GM18951 (cell line): ENCODE results near the gene TRIM7.
"Not testable (repeated sequence)": the region's sequence is repeated elsewhere in the genome, so short reads cannot be mapped to it uniquely, and the experiment has no call there.

Experiments used
- POLR2A ChIP-seq: IDR thresholded peaks from 4 replicates; pipeline ENCODE4 v1.6.1; 2011; ENCODE audit warnings: mild to moderate bottlenecking; ENCODE audit not compliant: insufficient read length, insufficient read depth; ENCODE audit errors: extremely low read depth
- in situ Hi-C: fragments of 300-500 bp; cut with MboI; formaldehyde crosslinking; loops from one replicate; pipeline ENCODE4 v1.12.0; 2022; ENCODE audit warnings: low sequenced_read_pairs, mixed read lengths, inconsistent platforms; ENCODE audit not compliant: unreplicated experiment

Gene TRIM7

DNA sequence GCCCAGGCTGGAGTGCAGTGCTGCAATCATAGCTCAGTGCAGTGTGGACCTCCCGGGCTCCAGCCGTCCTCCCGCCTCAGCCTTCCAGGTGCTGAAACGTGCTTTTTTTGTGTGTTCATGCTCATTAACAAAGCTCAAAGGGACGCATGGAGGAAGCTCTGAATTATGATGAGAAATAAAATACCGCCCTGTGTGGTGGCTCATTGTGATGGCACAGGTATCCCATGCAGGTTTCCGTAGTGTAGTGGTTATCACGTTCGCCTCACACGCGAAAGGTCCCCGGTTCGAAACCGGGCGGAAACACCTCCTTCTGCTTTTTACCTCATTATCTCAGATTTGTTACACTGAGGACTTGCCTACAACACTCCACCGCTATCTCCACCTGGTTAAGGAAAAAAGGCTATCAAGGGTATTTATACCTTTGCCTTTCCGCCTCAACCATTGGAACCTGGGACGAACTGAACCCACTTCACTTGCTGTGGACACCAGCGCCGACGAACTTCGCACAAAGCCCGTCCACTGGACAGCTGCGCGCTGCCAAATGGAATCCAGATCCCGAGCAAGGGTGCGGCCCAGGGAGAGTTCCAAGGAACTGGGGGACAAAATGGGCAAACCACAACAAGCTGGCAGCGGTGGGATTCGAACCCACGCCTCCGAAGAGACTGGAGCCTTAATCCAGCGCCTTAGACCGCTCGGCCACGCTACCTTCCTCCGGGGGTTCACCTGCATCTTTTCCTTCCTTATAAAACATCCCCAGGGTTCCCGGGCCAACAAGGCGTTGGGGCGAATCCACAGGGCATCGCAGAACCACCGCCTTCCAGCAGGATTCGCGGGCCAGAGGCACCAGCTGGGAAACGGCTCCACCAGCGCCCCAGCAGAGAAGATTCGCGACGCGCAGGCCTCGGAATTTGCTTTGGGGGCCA lies 31.3 kb downstream of the TRIM7 start:
- TF ChIP-seq POLR2A = no peak
- in situ Hi-C loops = no loop called here

- TF ChIP-seq POLR2A = no peak
- in situ Hi-C loops = no loop called here
Measured at GRCh38 chr5:181173027-181173419, 32.0 kb downstream of the TRIM7 start.

- in situ Hi-C loops = no loop called here
- TF ChIP-seq POLR2A = no peak
Measured at GRCh38 chr5:181171782-181172181, 33.2 kb downstream of the TRIM7 start.

GRCh38 chr5:181170996-181171395 lies 34.0 kb downstream of the TRIM7 start:
- TF ChIP-seq POLR2A = no peak
- in situ Hi-C loops = no loop called here

GRCh38 chr5:181170237-181170825 lies 34.7 kb downstream of the TRIM7 start:
- in situ Hi-C loops = no loop called here
- TF ChIP-seq POLR2A = no peak

DNA sequence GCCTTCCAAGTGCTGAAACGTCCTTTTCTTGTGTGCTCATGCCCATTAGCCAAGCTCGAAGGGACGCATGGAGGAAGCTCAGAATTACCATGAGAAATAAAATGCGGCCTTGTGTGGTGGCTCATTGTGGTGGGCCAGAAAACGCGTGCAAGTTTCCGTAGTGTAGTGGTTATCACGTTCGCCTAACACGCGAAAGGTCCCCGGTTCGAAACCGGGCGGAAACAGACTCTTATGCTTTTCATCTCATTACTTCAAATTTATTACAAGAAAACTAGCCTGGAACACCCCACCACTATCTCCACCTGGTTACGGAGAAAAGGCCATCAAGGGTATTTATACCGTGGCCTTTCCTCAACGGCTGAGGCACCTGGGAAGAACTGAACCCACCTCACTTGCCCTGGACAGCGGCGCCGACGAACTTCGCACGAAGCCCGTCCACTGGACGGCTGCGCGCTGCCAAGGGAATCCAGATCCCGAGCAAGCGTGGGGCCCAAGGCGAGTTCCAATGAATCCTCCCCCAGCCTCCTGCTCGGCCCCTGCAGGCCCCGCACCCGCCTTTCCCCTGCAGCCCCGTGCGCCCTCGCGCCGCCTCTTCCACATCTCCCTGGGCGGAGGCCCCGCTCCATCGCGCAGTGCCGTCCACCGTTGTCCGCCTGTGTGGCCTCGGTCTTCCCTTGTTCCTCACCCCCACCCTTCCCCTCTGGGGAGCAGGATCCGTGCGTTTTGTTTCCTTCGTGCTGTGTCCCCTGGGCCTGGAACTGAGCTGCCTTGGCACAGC lies 35.3 kb downstream of the TRIM7 start:
- in situ Hi-C loops = not testable (repeated sequence)

DNA sequence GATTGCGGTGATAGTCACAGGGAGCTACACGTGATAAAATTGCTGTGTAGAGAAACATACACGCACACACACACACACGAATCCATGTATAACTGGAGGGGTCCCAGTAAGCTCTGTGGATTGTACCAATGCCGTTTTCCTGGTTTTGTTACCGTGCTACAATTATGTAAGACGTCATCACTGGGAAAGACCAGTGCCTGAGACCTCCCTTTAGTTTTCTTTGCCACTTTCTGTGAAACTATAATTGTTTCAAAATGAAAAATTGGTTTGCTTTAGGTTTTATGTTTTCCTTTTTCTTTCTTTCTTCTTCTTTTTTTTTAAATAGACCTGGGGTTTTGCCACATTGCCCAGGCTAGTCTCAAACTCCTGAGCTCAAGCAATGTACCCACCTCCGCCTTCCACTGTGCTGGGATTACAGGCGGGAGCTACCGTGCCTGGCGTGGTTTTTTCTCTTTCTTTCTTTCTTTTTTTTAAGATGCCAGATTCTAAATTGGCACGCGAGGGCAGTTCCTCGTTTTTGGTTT lies 36.3 kb downstream of the TRIM7 start:
- in situ Hi-C loops = no loop called here
- no peak for TF ChIP-seq POLR2A

- no peak for TF ChIP-seq POLR2A
- in situ Hi-C loops = no loop called here
Measured at GRCh38 chr5:181167814-181168488, 37.0 kb downstream of the TRIM7 start.

- no peak for TF ChIP-seq POLR2A
- in situ Hi-C loops = no loop called here
Measured at GRCh38 chr5:181166812-181167733, 37.9 kb downstream of the TRIM7 start.

DNA sequence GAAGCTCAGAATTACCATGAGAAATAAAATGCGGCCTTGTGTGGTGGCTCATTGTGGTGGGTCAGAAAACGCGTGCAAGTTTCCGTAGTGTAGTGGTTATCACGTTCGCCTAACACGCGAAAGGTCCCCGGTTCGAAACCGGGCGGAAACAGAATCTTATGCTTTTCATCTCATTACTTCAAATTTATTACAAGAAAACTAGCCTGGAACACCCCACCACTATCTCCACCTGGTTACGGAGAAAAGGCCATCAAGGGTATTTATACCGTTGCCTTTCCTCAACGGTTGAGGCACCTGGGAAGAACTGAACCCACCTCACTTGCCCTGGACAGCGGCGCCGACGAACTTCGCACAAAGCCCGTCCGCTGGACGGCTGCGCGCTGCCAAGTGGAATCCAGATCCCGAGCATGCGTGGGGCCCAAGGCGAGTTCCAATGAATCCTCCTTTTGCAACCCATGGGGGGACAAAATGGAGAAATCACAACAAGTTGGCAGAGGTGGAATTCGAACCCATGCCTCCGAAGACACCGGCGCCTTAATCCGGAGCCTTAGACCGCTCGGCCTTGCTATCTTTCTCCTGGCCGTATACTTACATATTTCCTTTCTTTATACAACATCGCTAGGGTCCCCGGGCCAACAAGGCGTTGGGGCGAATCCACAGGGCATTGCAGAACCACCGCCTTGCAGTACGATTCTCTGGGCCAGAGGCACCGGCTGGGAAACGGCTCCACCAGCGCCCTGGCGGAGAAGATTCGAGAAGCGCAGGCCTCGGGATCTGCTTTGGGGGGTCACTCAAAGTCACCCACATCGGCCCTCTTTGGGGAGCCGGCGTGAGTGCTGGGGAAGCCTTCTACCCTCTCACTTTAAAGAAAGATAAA lies 40.7 kb downstream of the TRIM7 start:
- TF ChIP-seq POLR2A = no peak
- in situ Hi-C loops = no loop called here

DNA sequence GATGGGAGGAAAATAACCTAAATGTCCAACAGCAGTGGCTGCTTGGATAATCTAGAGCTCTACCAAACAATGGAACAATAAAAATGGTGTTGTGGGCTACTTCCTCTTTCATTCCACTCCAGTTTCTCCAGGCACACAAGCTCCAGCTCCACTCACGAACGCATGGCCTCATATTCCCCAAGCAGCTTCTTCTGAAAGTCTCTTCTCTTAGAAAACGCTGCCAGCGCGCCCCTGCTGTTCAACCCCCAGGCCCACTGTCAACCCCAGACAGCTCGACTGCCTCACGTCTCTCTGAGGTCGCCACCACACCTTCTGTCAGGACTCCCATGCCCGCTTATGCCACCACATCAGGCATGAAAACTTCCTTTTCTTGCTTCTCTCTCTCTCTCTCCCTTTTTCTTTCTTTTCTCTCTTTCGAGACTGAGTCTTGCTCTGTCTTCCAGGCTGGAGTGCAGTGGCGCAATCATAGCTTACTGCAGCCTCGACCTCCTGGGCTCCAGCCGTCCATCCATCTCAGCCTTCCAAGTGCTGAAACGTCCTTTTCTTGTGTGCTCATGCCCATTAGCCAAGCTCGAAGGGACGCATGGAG lies 41.4 kb downstream of the TRIM7 start:
- in situ Hi-C loops = no loop called here
- no peak for TF ChIP-seq POLR2A
